MM.1S (cell line): ENCODE data around the gene AATK.

Source experiments
- EZH2 ChIP-seq: fragments of 300-600 bp; sonication (generic); optimal IDR thresholded peaks from 2 replicates; pipeline ENCODE3; 2017; ENCODE audit warnings: low read depth, mild to moderate bottlenecking, antibody characterized with exemption, low read length, mixed read lengths
- TF ChIP-seq, protein P1 (sequence below): fragments of 300-600 bp; sonication (generic); IDR thresholded peaks from 2 replicates; pipeline ENCODE4 v1.5.1; 2016; ENCODE audit warnings: antibody characterized with exemption, low read length, mixed read lengths

GRCh38 chr17:81165246-81166032 lies 582 bp downstream of the AATK start, which contains the start of gene PVALEF:
- peak; percentile 76 for TF ChIP-seq EZH2
- TF ChIP-seq, protein P1, sequence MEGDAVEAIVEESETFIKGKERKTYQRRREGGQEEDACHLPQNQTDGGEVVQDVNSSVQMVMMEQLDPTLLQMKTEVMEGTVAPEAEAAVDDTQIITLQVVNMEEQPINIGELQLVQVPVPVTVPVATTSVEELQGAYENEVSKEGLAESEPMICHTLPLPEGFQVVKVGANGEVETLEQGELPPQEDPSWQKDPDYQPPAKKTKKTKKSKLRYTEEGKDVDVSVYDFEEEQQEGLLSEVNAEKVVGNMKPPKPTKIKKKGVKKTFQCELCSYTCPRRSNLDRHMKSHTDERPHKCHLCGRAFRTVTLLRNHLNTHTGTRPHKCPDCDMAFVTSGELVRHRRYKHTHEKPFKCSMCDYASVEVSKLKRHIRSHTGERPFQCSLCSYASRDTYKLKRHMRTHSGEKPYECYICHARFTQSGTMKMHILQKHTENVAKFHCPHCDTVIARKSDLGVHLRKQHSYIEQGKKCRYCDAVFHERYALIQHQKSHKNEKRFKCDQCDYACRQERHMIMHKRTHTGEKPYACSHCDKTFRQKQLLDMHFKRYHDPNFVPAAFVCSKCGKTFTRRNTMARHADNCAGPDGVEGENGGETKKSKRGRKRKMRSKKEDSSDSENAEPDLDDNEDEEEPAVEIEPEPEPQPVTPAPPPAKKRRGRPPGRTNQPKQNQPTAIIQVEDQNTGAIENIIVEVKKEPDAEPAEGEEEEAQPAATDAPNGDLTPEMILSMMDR: no peak
